A673 (cell line): ENCODE results near the gene PRKCA. TPM values are rescaled to one million over a fixed set of nuclear protein-coding genes. Genes with fewer than 3 reads are reported as not detected.

Experiments used
- BruUV-seq: library from RNA; stranded (reverse); fragments of 400-500 nt; replicated peaks from 2 replicates; lab custom pipeline; 2021; lab: Mats Ljungman, UMichigan
- CTCF ChIA-PET: fragments of 300-600 bp; sonication (Branson Sonifier 250); formaldehyde crosslinking; loops from one replicate; lab custom pipeline; 2022; ENCODE audit warnings: antibody characterized with exemption; lab: Charles Lee
- POLR2A ChIA-PET: fragments of 300-600 bp; sonication (Branson Sonifier 250); formaldehyde crosslinking; loops from one replicate; lab custom pipeline; 2022; ENCODE audit warnings: antibody characterized with exemption; ENCODE audit not compliant: low non-redundant PET; lab: Charles Lee
- DNase-seq: peaks from one replicate; pipeline ENCODE4 v3.0.0-alpha.2; 2015; ENCODE audit warnings: low spot score
- H3K27ac ChIP-seq: fragments of 200-600 bp; sonication (generic); 2 replicates; pipeline ENCODE4 v1.5.1; 2016; ENCODE audit warnings: mixed run types, low read depth, mild to moderate bottlenecking, mixed read lengths, antibody characterized with exemption, low read length; ENCODE audit not compliant: poor library complexity, severe bottlenecking
- H3K27me3 ChIP-seq: fragments of 200-600 bp; sonication (generic); replicated peaks from 2 replicates; pipeline ENCODE4 v1.6.1; 2017; ENCODE audit warnings: mixed run types, low read depth, mild to moderate bottlenecking, mixed read lengths, antibody characterized with exemption, low read length; ENCODE audit not compliant: insufficient read depth, poor library complexity
- H3K36me3 ChIP-seq: fragments of 200-600 bp; sonication (generic); 2 replicates; pipeline ENCODE4 v1.6.1; 2016; ENCODE audit warnings: mixed run types, mild to moderate bottlenecking, mixed read lengths, antibody characterized with exemption, low read length; ENCODE audit not compliant: insufficient read depth, poor library complexity, severe bottlenecking
- H3K4me1 ChIP-seq: fragments of 200-600 bp; sonication (generic); 2 replicates; pipeline ENCODE4 v1.6.1; 2017; ENCODE audit warnings: mixed run types, mild to moderate bottlenecking, mixed read lengths, antibody characterized with exemption, low read length; ENCODE audit not compliant: insufficient read depth, poor library complexity, severe bottlenecking
- H3K4me3 ChIP-seq: fragments of 200-600 bp; sonication (generic); 2 replicates; pipeline ENCODE4 v1.5.1; 2016; ENCODE audit warnings: low read depth, mixed run types, mild to moderate bottlenecking, mixed read lengths, low read length; ENCODE audit not compliant: poor library complexity, severe bottlenecking
- H3K9me3 ChIP-seq: fragments of 200-600 bp; sonication (generic); 2 replicates; pipeline ENCODE4 v1.6.1; 2016; ENCODE audit warnings: mixed run types, low read depth, mild to moderate bottlenecking, mixed read lengths, antibody characterized with exemption, low read length; ENCODE audit not compliant: poor library complexity, severe bottlenecking
- EZH2 ChIP-seq: fragments of 200-600 bp; sonication (generic); IDR thresholded peaks from 2 replicates; pipeline ENCODE4 v1.6.1; 2017; ENCODE audit warnings: borderline replicate concordance, low read depth, mild to moderate bottlenecking, mixed read lengths, antibody characterized with exemption, low read length; ENCODE audit not compliant: poor library complexity, severe bottlenecking
- intact Hi-C: fragments of 100-400 bp; cut with micrococcal nuclease; formaldehyde crosslinking; loops from one replicate; pipeline ENCODE4 v1.10.0; 2022; ENCODE audit not compliant: unreplicated experiment
- total RNA-seq: library from RNA; stranded (reverse); gene quantifications from 2 replicates; pipeline ENCODE4 v1.2.3, GENCODE V29; 2021
- TF ChIP-seq, protein P1 (sequence below): fragments of 300-800, 200-600 bp; sonication (generic); conservative IDR thresholded peaks from 2 replicates; pipeline ENCODE4 v1.5.1; 2017; ENCODE audit warnings: low read depth, mild to moderate bottlenecking, antibody characterized with exemption, low read length, moderate library complexity, mixed read lengths

Gene PRKCA
- total RNA-seq, 1 experiment from 2014 or later = 16.3 TPM

DNA sequence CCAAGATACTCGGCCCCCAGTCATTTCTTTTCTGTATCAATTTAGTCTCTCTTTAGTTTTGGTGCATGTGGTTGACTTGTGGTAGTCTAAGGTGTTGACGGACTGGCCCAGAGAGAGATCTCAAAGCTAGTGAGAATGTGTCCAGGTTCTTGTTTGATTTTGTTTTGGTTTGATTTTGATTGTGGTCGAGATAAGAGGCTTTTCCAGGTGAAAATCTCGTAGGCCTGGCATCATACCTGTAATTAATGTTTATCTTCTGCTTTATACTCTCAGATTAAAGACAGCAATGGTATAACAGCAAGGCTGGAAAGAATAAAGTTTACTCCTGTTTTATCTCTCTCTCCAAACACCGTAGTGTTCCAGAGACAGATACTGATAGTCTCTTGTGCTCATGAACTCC is 360.1 kb downstream of the PRKCA start:
- peak overlapping the region; percentile 54 for H3K27ac ChIP-seq
- CTCF ChIA-PET = interaction anchor here (0.6 kb wide), 1 partner anchor 577 kb away, joined by 7 read pairs; no protein-coding TSS in a partner anchor
- no peaks in the 10 kb centered on the region for H3K36me3 ChIP-seq
- H3K27me3 ChIP-seq = no peaks in the 10 kb centered on the region
- peaks cover 13% of the 10 kb centered on the region for H3K4me1 ChIP-seq
- no peak for DNase-seq
- POLR2A ChIA-PET = no interaction called here
- no peaks in the 10 kb centered on the region for H3K9me3 ChIP-seq
- intact Hi-C loops = no loop called here
- BruUV-seq = no TSS peak
- TF ChIP-seq EZH2 = no peak
- TF ChIP-seq, protein P1, sequence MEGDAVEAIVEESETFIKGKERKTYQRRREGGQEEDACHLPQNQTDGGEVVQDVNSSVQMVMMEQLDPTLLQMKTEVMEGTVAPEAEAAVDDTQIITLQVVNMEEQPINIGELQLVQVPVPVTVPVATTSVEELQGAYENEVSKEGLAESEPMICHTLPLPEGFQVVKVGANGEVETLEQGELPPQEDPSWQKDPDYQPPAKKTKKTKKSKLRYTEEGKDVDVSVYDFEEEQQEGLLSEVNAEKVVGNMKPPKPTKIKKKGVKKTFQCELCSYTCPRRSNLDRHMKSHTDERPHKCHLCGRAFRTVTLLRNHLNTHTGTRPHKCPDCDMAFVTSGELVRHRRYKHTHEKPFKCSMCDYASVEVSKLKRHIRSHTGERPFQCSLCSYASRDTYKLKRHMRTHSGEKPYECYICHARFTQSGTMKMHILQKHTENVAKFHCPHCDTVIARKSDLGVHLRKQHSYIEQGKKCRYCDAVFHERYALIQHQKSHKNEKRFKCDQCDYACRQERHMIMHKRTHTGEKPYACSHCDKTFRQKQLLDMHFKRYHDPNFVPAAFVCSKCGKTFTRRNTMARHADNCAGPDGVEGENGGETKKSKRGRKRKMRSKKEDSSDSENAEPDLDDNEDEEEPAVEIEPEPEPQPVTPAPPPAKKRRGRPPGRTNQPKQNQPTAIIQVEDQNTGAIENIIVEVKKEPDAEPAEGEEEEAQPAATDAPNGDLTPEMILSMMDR = no peak
- H3K4me3 ChIP-seq = no peak overlapping the region

DNA sequence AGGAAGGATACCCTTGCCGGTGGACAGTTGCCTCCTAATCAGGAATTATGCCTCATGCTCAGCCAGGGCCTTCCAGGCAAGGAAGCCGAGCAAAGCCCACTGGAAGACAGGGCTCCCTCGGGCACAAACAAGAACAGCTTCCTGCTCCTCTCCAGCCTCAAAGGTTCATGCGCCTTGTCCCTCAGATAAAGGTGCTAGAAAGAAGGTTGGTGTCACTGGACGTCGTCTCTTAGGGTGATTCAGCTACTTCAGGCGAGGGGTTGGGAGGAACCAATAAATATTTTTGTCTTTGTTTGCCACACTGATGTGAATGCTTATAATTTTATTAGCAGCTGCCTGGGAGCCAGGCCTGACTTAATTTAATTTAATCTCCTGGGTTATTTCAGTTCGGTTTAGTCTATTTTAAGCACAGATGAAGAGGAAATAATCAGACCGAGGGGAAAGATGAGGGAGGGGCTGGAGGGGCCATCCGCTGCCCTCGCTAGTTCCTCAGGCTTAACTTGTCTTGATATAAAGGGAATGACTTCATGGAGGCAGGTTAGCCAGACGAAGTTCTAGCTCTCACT is 360.7 kb downstream of the PRKCA start:
- Histone ChIP-seq H3K36me3 (no peaks in the 10 kb centered on the region), H3K4me3 (no peak overlapping the region), H3K27me3 (no peaks in the 10 kb centered on the region), H3K27ac (peak overlapping the region; percentile 54), H3K4me1 (peaks cover 12% of the 10 kb centered on the region), H3K9me3 (no peaks in the 10 kb centered on the region)
- intact Hi-C loops = no loop called here
- peak; percentile 13 for DNase-seq
- BruUV-seq = no TSS peak
- no peak for TF ChIP-seq EZH2
- CTCF ChIA-PET = interaction anchor here (0.6 kb wide), 1 partner anchor 578 kb away, joined by 7 read pairs; no protein-coding TSS in a partner anchor
- POLR2A ChIA-PET = no interaction called here

DNA sequence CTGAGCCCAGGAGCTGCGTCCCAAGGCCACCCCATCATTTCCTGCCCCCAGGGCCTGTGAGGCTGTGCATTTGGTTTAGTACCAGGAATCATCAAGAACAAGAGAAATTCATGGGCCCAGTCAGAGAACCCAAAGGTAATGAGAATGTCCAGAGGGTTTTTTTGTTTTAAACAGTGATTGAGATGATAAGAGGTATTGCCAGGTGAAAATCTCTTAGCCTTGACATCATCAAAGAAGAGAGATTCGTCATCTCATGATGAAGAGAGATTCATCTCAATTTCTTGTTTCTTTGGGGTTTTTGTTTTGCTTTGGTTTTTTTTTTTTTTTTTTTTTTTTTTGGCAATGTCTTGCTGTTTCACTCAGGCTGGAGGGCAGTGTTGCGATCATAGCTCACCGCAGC is 361.9 kb downstream of the PRKCA start:
- Histone ChIP-seq H3K27ac (no peak overlapping the region), H3K36me3 (no peaks in the 10 kb centered on the region), H3K4me3 (no peak overlapping the region), H3K9me3 (peaks cover 6% of the 10 kb centered on the region), H3K4me1 (peaks cover 12% of the 10 kb centered on the region), H3K27me3 (no peaks in the 10 kb centered on the region)
- POLR2A ChIA-PET = no interaction called here
- intact Hi-C loops = no loop called here
- CTCF ChIA-PET = no interaction called here
- TF ChIP-seq EZH2 = no peak
- TF ChIP-seq, protein P1 = no peak
- DNase-seq = no peak
- no TSS peak for BruUV-seq

DNA sequence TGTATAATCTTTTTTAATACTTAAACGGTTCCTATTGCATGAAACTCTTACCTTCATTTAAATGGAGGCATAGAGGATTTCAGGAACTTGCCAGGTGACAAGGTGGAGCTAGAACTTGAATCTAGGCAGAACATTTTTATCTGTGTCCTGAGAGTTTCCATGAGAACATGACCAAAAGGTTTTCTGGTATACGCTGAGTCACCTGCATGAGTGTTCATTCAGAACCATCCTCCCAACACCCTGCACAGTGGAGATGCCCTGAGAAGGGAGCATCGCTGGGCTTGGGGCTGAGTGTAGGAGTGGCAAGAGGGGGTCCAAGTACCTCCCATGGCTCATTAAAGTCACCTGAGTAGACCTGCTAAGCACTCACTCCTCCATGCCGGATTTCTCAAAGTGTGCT is 362.8 kb downstream of the PRKCA start:
- Histone ChIP-seq H3K36me3 (no peaks in the 10 kb centered on the region), H3K4me1 (peaks cover 12% of the 10 kb centered on the region), H3K9me3 (peaks cover 6% of the 10 kb centered on the region), H3K27ac (no peak overlapping the region), H3K27me3 (no peaks in the 10 kb centered on the region), H3K4me3 (no peak overlapping the region)
- no TSS peak for BruUV-seq
- ChIA-PET POLR2A (interaction anchor here (0.6 kb wide), 1 partner anchor 10 kb away, joined by 3 read pairs; no protein-coding TSS in a partner anchor), CTCF (no interaction called here)
- no peak for TF ChIP-seq EZH2
- intact Hi-C loops = no loop called here
- DNase-seq = no peak
